HUES64 (cell line): ENCODE measurements around the gene RHOC.

ENCODE experiments used
- H3K27ac ChIP-seq: 2 replicates; pipeline ENCODE4 v1.7.0; 2013; ENCODE audit warnings: low read depth, low read length, inconsistent platforms
- H3K27me3 ChIP-seq: 2 replicates; pipeline ENCODE4 v1.6.1; 2013; ENCODE audit warnings: mild to moderate bottlenecking, low read length; ENCODE audit not compliant: insufficient read depth
- H3K36me3 ChIP-seq: 2 replicates; pipeline ENCODE4 v1.6.1; 2013; ENCODE audit warnings: mild to moderate bottlenecking, low read length; ENCODE audit not compliant: insufficient read depth
- H3K4me1 ChIP-seq: 2 replicates; pipeline ENCODE4 v1.6.1; 2013; ENCODE audit warnings: mild to moderate bottlenecking, low read length, moderate library complexity; ENCODE audit not compliant: insufficient read depth
- H3K4me3 ChIP-seq: 2 replicates; pipeline ENCODE4 v1.5.1; 2013; ENCODE audit warnings: mild to moderate bottlenecking, low read length, moderate library complexity
- H3K9ac ChIP-seq: 2 replicates; pipeline ENCODE4 v1.6.1; 2013; ENCODE audit warnings: mild to moderate bottlenecking, low read depth, low read length
- H3K9me3 ChIP-seq: 2 replicates; pipeline ENCODE4 v1.6.1; 2013; ENCODE audit warnings: low read depth, low read length; ENCODE audit not compliant: insufficient read depth
- WGBS: fragments of 150-250, 120-280 bp; methylation state at CpG from one replicate; pipeline ENCODE4 v1.1.7; 2013; ENCODE audit warnings: missing lambda C conversion rate; 5-methylcytosine and 5-hydroxymethylcytosine counted together

Gene RHOC

GRCh38 chr1:112710159-112710558 is 3.2 kb upstream of the RHOC start:
- H3K9me3 ChIP-seq: no peaks in the 10 kb centered on the region
- H3K4me3 ChIP-seq: no peak overlapping the region
- WGBS: 94% methylated on average over 7 of the region's 7 CpGs
- no peaks in the 10 kb centered on the region; the same call in 1 of the 2 replicates for H3K36me3 ChIP-seq
- no peak overlapping the region for H3K9ac ChIP-seq
- H3K4me1 ChIP-seq: peaks cover 29% of the 10 kb centered on the region
- H3K27ac ChIP-seq: no peak overlapping the region
- peaks cover 32% of the 10 kb centered on the region for H3K27me3 ChIP-seq

- 97% methylated on average over 2 of the region's 3 CpGs for WGBS
- peaks cover 37% of the 10 kb centered on the region for H3K4me1 ChIP-seq
- no peak overlapping the region for H3K4me3 ChIP-seq
- H3K27me3 ChIP-seq: peaks cover 17% of the 10 kb centered on the region
- no peak overlapping the region for H3K27ac ChIP-seq
- no peaks in the 10 kb centered on the region; the same call in 1 of the 2 replicates for H3K36me3 ChIP-seq
- no peaks in the 10 kb centered on the region for H3K9me3 ChIP-seq
- no peak overlapping the region for H3K9ac ChIP-seq
Measured at GRCh38 chr1:112708489-112708888, 1.6 kb upstream of the RHOC start.

GRCh38 chr1:112708002-112708448 is 1.1 kb upstream of the RHOC start:
- WGBS: 81% methylated on average over 6 of the region's 6 CpGs
- Histone ChIP-seq H3K27ac (no peak overlapping the region), H3K9ac (no peak overlapping the region), H3K9me3 (no peaks in the 10 kb centered on the region), H3K27me3 (peaks cover 12% of the 10 kb centered on the region), H3K4me3 (peak overlapping the region; percentile 76), H3K4me1 (peaks cover 32% of the 10 kb centered on the region), H3K36me3 (peaks cover 4% of the 10 kb centered on the region; the same call in 1 of the 2 replicates)

- Histone ChIP-seq H3K9me3 (no peaks in the 10 kb centered on the region), H3K9ac (peak overlapping the region; percentile 59), H3K27me3 (peaks cover 12% of the 10 kb centered on the region), H3K4me3 (peak overlapping the region; percentile 76), H3K36me3 (peaks cover 9% of the 10 kb centered on the region; the same call in 1 of the 2 replicates), H3K4me1 (peaks cover 31% of the 10 kb centered on the region), H3K27ac (peak overlapping the region; percentile 50; the same call in 1 of the 2 replicates)
- 3% methylated on average over 39 of the region's 42 CpGs for WGBS
Measured at GRCh38 chr1:112707221-112708001, 484 bp upstream of the RHOC start.

- H3K27me3 ChIP-seq: peaks cover 12% of the 10 kb centered on the region
- H3K4me1 ChIP-seq: peaks cover 40% of the 10 kb centered on the region
- H3K36me3 ChIP-seq: peaks cover 17% of the 10 kb centered on the region
- H3K9me3 ChIP-seq: no peaks in the 10 kb centered on the region
- H3K4me3 ChIP-seq: peak overlapping the region; percentile 76
- peak overlapping the region; percentile 54; the same call in 1 of the 2 replicates for H3K27ac ChIP-seq
- 6% methylated on average over 13 of the region's 13 CpGs for WGBS
- peak overlapping the region; percentile 16; the same call in 1 of the 2 replicates for H3K9ac ChIP-seq
Measured at GRCh38 chr1:112704934-112705627, 1.8 kb downstream of the RHOC start.

- H3K27ac ChIP-seq: no peak overlapping the region
- H3K27me3 ChIP-seq: peaks cover 15% of the 10 kb centered on the region
- H3K4me3 ChIP-seq: peak overlapping the region; percentile 76
- 53% methylated on average over 7 of the region's 7 CpGs for WGBS
- peaks cover 46% of the 10 kb centered on the region for H3K4me1 ChIP-seq
- no peaks in the 10 kb centered on the region for H3K9me3 ChIP-seq
- peak overlapping the region; percentile 16; the same call in 1 of the 2 replicates for H3K9ac ChIP-seq
- peaks cover 23% of the 10 kb centered on the region for H3K36me3 ChIP-seq
Measured at GRCh38 chr1:112704391-112704933, 2.5 kb downstream of the RHOC start.

GRCh38 chr1:112703706-112704105 is 3.2 kb downstream of the RHOC start:
- Histone ChIP-seq H3K36me3 (peaks cover 27% of the 10 kb centered on the region), H3K27ac (no peak overlapping the region), H3K4me1 (peaks cover 51% of the 10 kb centered on the region), H3K27me3 (peaks cover 15% of the 10 kb centered on the region), H3K9ac (no peak overlapping the region), H3K4me3 (no peak overlapping the region), H3K9me3 (no peaks in the 10 kb centered on the region)
- 85% methylated on average over 8 of the region's 8 CpGs for WGBS

- Histone ChIP-seq H3K27ac (no peak overlapping the region), H3K27me3 (peaks cover 7% of the 10 kb centered on the region), H3K4me3 (no peak overlapping the region), H3K4me1 (peaks cover 51% of the 10 kb centered on the region), H3K9ac (no peak overlapping the region), H3K9me3 (no peaks in the 10 kb centered on the region), H3K36me3 (peaks cover 35% of the 10 kb centered on the region)
- 88% methylated on average over 12 of the region's 12 CpGs for WGBS
Measured at GRCh38 chr1:112702420-112703261, 4.3 kb downstream of the RHOC start.

GRCh38 chr1:112702067-112702395 is 4.9 kb downstream of the RHOC start:
- Histone ChIP-seq H3K4me3 (no peak overlapping the region), H3K36me3 (peaks cover 36% of the 10 kb centered on the region), H3K4me1 (peaks cover 48% of the 10 kb centered on the region), H3K9me3 (no peaks in the 10 kb centered on the region), H3K9ac (no peak overlapping the region), H3K27me3 (peaks cover 5% of the 10 kb centered on the region; the same call in 1 of the 2 replicates), H3K27ac (no peak overlapping the region)
- WGBS: 87% methylated on average over 3 of the region's 3 CpGs

- Histone ChIP-seq H3K4me1 (peaks cover 48% of the 10 kb centered on the region), H3K9ac (no peak overlapping the region), H3K27me3 (peaks cover 5% of the 10 kb centered on the region; the same call in 1 of the 2 replicates), H3K9me3 (no peaks in the 10 kb centered on the region), H3K27ac (peak overlapping the region; percentile 7; the same call in 1 of the 2 replicates), H3K4me3 (no peak overlapping the region), H3K36me3 (peaks cover 41% of the 10 kb centered on the region)
- WGBS: 77% methylated on average over 17 of the region's 17 CpGs
Measured at GRCh38 chr1:112701227-112702066, 5.5 kb downstream of the RHOC start.
